GM19025 (cell line): ENCODE results near the gene YAF2.
"Not testable (repeated sequence)": the region's sequence is repeated elsewhere in the genome, so short reads cannot be mapped to it uniquely, and the experiment has no call there.

Source experiments
- ATAC-seq: cut with Tn5 transposase; IDR thresholded peaks from one replicate; pipeline ENCODE4 v1.9.1; 2021; ENCODE audit warnings: mild to moderate bottlenecking, low read depth, moderate library complexity; ENCODE audit not compliant: unreplicated experiment

YAF2 gene

GRCh38 chr12:42201063-42201462, 37.0 kb downstream of the YAF2 start:
- no peak for ATAC-seq

- no peak for ATAC-seq
Observed at GRCh38 chr12:42199007-42199406, 39.0 kb downstream of the YAF2 start.

DNA sequence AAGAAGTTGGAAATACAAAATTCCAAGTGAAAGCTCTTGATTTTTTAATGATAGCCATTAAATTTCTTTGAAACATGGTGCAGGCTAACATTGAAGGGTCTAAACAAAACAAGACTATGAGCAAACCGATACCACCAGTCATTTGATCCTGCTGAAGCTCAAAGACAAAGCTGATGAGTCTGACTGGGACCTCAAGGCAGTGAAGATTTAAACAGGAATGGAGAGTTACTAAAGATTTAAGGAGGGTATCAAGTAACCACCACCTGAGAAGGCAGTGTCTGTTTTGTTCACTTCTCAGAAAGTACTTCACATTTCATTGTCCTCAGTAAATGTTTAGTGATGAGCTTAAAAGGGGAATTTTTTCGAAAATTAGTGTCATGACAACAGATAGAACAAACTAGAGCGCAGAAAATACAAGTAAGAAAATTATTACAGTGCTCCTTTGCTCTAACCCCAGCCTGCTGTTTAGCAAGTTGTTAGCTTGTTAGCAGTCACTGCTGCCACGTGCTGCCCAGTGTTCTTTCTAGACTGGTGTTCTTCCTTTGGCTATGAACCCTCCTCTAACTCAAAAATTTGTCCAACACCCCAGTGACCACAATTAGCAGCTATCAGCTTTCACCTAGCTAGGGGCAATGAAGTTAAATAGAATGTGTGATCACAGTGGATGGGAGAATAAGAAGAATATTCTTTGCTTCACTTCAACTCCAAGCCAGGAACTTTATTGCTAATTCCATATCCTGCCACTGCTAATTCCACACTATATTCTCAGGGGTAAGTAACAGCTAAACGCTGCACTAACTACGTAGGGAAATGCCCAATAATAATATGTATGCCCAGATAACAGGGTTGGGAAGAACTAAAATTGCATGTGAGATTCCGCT, 41.1 kb downstream of the YAF2 start:
- ATAC-seq: no peak

GRCh38 chr12:42192686-42193085, 45.4 kb downstream of the YAF2 start:
- no peak for ATAC-seq

GRCh38 chr12:42192258-42192657, 45.8 kb downstream of the YAF2 start:
- no peak for ATAC-seq

DNA sequence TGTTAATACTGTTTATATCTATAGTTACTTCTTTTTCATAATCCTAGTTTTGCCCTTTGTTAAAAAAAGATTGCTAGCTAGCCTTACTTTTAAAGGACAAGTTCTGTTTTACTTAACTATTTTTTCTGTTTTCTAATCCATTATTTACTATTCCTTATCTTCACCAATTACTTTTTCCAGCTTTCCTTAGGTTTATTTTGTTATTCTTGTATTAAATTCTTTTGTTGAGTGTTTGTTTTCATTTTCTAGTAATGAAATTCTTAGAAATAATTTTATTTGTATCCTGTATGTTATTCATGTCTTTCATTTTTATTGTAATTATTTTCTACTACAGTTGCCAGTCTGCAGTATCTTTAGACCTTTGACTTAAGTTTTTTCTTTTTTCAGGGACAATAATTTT, 47.7 kb downstream of the YAF2 start:
- ATAC-seq: no peak

DNA sequence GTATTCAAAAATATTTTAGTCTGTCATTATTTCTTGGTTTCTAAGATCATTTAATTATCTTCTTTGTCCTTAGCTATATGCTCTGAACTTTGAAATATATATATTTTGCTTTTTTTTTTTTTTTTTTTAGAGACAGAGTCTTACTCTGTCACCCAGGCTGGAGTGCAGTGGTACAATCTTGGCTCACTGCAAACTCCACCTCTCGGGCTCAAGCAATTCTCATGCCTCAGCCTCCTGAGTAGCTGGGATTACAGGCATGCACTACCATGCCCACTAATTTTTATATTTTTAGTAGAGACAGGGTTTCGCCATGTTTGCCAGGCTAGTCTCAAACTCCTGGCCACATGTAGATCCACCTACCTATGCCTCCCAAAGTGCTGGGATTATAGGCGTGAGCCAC, 49.8 kb downstream of the YAF2 start:
- not testable (repeated sequence) for ATAC-seq

- ATAC-seq: no peak
Observed at GRCh38 chr12:42187799-42188198, 50.2 kb downstream of the YAF2 start.

- ATAC-seq: no peak
Observed at GRCh38 chr12:42186793-42187192, 51.3 kb downstream of the YAF2 start.

GRCh38 chr12:42182394-42182793, 55.7 kb downstream of the YAF2 start:
- no peak for ATAC-seq

- ATAC-seq: no peak
Observed at GRCh38 chr12:42180990-42181596, 57.0 kb downstream of the YAF2 start.

GRCh38 chr12:42178101-42178500, 59.9 kb downstream of the YAF2 start:
- no peak for ATAC-seq

DNA sequence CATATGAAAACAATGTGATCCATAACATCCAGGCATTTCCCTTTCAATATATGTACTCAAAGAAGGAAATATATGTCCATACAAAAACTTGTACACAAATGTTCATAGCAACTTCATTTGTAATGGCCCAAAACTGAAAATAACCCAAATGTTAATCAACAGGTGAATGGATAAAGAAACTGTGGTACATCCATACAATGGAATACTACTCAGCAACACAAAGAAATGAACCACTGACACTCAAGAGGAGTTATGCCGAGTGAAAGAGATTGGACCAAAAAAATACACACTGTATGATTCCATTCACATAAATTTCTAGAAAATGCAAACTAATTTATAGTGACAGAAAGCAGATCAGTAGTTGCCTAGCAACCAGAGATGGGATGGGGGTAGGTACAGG, 63.1 kb downstream of the YAF2 start:
- ATAC-seq: no peak

DNA sequence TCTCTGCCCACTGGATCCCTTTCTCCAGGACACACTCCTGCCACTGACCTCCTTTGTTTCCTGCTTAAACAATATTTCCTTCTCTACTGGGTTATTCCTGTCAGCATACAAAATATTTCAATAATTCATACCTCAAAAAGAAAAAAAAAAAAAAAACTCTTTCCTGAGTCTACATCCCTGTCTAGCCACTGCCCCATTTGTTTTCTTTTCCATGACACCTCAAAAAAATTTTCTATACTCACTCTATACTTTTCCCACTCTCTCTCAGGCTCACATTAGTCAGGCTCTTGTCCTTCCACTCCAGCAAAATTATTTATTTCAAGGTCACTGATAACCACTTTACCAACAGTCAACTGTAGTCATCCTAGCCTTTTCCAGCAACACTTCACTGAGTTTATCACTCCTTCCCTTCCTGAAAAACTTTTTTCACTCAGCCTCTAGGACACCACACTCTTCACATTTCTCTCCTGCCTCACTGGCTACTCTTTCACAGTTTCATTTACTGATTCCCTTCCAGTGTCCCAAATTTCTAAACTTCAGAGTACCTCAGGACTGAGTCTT, 64.0 kb downstream of the YAF2 start:
- no peak for ATAC-seq

DNA sequence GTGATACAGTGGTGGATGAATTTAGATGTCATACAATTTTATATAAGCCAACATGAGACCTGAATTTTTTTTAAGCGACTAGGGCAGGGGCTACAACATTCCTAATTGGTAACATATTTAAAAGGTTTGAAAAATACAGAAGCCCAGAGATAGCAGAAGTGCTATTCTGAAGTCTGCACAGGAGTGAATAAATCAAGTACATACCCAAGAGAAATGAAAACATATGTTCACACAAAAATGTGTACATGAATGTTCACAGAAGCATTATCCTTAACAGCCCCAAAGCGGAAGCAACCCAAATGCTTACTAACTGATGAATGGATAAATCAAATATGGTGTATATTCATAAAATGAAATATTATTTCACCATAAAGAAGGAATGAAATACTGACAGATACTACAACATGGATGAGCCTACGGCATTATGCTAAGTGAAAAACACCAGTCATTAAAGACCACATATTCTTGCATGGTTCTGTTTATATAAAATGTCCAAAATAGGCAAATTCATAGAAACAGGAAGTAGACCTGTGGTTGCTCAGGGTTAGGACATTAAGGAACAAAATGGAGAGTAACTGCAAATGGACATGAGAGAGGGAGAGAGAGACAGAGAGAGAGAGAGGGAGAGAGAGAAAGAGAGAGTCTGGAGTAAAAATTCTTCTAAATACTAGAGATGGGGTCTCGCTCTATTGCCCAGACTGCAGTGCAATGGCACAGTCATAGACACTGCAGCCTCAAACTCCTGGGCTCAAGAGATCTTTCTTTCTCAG, 65.4 kb downstream of the YAF2 start:
- ATAC-seq: no peak

DNA sequence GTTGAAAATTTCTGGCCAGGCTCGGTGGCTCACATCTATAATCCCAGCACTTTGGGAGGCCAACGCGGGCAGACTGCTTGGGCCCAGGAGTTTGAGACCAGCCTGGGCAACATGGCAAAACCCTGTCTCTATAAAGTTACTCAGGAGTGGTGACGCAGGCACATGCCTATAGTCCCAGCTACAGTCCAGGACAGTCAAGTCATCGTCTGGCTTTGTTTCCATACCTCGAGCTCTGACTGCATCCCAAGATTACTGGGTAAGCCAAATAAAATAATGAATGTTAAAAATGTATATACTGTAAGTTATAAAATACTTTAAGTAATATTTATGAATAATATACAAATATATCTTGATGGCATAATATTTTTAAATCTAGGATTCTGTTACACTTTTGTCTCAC, 70.3 kb downstream of the YAF2 start:
- ATAC-seq: no peak

DNA sequence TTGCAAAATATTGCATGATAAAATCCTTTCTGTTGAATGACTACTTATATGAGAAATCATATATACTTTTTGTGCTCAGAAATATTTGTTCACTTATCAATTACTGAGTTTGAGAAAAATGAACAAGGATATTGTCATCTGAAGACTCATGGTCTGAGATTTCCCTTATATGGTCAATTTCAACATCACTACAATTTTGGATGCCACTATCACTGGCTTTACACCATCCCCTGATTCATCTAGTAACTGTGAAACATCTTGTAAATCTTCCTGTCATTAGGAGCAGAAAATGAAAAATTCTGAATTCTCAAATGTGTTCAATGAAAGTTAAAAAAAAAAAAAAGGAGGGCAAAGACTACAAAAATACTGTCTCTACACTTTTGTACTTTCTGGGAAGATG, 71.5 kb downstream of the YAF2 start:
- ATAC-seq: no peak

- ATAC-seq: no peak
Observed at GRCh38 chr12:42163913-42164312, 74.1 kb downstream of the YAF2 start.

DNA sequence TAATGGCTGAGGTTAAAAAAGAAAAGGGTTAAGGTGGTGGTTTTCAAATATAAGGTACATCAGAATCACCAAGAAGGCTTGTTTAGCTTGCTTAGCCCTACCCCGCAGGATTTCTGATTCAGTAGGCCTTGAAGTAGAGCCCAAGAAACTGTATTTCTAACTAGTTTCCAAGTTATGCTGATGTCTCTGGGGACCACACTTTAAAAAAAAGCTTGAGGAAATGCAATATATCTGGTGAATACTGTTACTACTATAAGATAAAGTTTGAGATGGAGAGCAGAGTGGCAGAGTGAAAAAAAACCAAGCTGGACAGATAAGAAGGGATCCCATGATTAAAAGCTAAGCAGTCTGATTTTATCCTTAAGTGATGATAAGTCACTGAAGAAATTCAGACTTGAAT, 75.1 kb downstream of the YAF2 start:
- ATAC-seq: no peak

DNA sequence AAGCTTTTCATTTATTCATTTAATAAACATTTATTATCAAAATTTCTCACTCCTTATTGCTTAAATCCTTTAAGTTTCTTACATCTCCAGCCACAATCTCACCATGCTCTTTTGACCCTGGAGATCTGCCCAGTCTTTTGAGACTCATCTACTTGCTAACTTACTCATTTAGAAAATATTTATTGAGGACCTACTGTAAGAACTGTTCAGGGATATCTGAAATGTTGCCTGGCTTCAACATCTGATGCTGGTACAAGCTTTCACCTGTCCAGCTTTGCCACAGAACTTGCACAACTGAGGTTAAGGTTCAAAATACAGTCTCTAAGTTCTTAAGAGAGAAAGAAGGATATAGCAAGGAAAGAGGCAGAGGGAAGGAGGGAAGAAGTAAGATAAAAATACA, 75.9 kb downstream of the YAF2 start:
- no peak for ATAC-seq

- no peak for ATAC-seq
Observed at GRCh38 chr12:42161529-42161928, 76.5 kb downstream of the YAF2 start.
